HG03175 (cell line): ENCODE data around the gene SUPT7L.
"Not testable (repeated sequence)": the region's sequence is repeated elsewhere in the genome, so short reads cannot be mapped to it uniquely, and the experiment has no call there.

Source experiments
- ATAC-seq: cut with Tn5 transposase; IDR thresholded peaks from one replicate; pipeline ENCODE4 v1.9.1; 2021; ENCODE audit warnings: mild to moderate bottlenecking, moderate library complexity; ENCODE audit not compliant: unreplicated experiment

Gene SUPT7L

DNA sequence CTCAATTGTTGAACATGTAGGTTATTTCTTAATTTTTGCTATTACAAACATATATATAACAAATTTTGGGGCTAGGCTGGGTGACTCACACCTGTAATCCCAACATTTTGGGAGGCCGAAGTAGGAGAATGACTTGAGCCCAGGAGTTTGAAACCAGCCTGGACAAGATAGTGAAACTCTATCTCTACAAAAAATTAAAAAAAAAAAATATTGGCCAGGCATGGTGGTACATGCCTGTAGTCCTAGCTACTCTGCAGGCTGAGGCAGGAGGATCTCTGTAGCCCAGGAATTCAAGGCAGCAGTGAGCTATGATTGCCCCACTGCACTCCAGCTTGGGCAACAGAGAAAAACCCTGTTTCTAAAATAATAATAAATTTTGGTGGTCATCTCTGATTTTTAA lies 23.8 kb upstream of the SUPT7L start:
- no peak for ATAC-seq

DNA sequence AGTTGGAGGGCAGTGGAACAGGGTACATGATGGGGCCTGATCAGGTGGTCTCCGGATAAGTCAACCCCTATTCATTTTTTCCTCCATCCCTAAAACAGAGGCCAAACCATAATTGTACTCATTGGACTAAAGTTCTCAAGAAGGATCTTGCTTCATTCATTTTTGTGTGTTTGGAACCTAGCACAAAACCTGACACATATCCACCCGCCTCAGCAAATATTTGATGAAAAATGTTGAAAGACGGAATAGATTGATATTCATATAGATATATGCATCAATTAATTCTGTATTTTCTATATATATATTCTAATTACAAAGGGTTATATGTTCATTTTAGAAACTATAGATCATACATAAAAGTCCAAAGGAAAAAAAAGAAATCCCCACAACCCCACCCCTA lies 22.2 kb upstream of the SUPT7L start:
- no peak for ATAC-seq

DNA sequence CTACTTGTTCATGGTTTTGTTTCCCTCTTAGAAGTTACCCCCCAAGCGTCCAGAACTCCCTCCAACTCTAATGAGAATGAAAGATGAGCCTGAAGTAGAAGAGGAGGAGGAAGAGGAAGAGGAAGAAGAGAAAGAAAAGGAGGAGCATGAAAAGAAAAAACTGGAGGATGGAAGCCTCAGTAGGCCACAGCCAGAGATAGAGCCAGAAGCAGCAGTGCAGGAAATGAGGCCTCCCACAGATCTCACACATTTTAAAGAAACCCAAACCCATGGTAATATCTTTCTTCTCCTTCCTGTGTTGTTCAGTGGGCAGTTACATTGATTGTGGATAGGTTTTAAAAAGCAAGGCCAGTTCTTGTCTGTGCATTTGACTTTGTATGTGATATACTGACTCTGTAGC lies 21.6 kb upstream of the SUPT7L start:
- not testable (repeated sequence) for ATAC-seq

GRCh38 chr2:27683390-27684071 lies 20.1 kb upstream of the SUPT7L start:
- peak; percentile 94 for ATAC-seq

DNA sequence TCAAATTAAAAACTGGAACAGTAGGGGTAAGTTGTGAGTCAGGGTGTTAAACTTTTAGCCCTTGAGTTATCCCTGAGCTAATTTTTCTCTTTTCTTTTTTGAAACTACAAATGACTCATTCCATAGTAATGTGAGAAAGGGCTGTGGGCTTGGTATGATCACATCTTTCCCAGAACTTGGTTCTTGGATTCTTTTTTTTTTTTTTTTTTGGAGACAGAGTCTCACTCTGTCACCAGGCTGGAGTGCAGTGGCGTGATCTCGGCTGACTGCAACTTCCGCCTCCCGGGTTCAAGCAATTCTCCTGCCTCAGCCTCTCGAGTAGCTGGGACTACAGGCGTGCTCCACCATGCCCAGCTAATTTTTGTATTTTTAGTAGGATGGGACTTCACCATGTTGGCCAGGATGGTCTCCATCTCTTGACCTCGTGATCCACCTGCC lies 18.9 kb upstream of the SUPT7L start:
- ATAC-seq: not testable (repeated sequence)

DNA sequence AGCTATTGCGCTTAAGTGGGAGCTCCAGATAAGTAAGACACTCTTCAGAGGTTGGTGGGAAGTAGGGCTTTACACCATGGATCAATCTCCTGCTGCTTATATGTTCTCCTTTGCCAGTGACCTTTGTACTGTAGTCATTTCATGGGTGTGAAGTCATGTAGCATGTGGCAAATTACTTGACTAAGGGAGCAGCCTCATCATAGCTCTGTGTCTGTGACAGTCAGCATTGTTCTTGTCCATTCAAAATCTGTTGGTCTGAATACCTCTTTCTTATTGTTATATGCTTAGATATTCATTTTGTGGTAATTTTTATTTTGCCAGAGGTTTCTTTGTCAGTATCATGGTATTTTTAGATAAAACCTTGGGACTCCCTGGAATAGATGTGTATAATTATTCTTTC lies 18.4 kb upstream of the SUPT7L start:
- no peak for ATAC-seq

DNA sequence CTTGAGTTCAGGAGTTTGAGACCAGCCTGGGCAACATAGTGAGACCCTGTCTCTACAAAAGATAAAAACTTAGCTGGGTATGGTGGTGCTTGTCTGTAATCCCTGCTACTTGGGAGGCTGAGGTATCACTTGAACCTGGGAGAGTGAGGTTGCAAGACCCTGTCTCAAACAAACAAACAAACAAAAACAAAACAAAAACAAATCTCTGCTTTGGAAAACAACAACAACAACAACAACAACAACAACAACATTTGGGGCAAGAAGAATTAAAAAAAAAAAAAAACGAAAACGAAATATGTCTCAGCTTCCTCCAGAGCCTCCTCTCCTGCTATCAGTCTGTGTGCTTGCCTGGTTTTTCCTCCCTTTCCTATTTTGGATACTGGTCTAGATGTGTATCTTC lies 17.2 kb upstream of the SUPT7L start:
- no peak for ATAC-seq

DNA sequence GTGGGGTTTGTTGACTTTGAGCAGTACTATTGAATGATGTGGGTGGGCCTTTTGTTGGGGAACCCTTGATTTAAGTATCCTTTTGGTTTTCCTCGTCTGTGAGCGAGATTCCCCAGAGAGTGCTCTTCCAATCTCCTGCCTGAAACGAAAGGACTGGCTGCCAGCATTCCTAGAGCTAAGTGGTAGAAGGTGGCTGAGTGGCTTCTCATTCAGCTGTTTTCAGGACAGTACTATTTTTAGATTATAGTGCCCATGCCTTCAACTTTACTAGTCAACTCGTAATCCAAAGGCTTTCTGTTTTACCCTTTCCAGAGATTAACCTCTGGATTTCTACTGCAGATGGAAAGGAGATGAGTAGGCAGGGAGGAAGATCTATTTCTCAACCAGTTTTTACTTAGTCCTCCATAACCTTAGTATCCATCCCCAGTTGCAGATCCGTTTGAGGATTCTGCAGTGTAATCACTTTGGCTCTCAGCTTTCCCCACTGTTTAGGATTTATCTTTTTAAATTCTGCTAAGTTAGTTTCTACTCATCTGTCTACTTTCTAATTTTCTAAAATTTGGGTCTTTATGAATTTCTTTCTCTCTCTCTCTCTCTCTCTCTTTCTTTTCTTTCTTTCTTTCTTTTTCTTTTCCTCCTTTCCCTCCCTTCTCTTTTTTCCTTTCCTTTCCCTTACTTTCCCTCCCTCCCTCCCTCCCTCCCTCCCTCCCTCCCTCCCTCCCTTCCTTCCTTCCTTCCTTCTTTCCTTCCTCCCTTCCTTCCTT lies 9.5 kb upstream of the SUPT7L start:
- no peak for ATAC-seq

- ATAC-seq: no peak
Observed at GRCh38 chr2:27671235-27671634, 7.8 kb upstream of the SUPT7L start.

DNA sequence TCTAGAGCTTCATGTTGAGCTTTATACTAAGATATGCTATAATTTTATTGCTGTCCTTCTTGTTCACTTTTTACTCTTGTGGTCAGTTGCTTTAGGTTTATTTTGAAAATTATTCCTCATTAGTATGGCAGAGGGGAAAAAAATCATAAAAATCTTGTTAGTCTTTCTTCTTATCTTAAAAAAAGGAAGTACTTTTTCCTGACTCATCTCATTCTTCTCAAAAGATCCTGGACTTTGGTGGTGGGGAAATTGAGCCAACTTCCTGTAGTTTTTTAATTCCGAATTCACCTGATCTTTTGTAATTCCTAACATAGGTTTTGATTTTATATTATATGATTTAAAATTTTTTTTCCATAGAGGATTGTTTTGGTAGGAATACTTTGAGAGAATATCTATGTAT lies 4.0 kb upstream of the SUPT7L start:
- no peak for ATAC-seq

GRCh38 chr2:27664622-27665363 lies 1.4 kb upstream of the SUPT7L start:
- ATAC-seq: no peak

DNA sequence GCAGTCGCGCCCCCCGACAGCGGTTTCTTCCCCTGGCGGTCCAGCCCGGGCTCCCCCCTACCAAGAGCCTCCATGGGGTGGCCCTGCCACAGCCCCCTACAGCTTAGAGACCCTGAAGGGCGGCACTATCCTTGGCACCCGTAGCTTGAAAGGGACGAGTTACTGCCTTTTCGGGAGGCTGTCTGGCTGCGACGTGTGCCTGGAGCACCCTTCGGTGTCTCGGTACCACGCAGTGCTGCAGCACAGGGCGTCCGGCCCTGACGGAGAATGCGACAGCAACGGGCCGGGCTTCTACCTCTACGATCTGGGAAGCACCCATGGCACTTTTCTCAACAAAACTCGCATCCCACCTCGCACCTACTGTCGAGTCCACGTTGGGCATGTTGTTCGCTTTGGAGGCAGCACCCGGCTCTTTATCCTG lies 750 bp upstream of the SUPT7L start:
- peak; percentile 11 for ATAC-seq

DNA sequence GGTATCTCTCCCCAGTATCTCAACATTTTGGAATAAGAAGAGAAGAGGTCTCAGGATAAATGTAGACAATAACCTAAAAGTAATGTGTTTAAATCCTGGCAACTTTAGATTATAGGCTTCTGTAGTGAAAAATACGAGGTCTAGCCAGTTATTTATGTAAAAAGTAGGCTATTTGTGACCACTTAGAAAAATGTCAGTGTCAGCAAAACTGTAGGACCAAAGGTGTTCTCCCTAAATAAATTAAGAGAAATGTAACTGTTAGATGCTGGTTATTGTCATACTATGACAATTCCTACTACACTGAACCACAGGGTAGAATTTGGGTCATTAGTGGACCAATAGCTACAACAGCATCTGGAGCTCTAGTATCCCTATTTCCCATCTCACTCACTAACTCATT lies 2.0 kb downstream of the SUPT7L start:
- no peak for ATAC-seq

DNA sequence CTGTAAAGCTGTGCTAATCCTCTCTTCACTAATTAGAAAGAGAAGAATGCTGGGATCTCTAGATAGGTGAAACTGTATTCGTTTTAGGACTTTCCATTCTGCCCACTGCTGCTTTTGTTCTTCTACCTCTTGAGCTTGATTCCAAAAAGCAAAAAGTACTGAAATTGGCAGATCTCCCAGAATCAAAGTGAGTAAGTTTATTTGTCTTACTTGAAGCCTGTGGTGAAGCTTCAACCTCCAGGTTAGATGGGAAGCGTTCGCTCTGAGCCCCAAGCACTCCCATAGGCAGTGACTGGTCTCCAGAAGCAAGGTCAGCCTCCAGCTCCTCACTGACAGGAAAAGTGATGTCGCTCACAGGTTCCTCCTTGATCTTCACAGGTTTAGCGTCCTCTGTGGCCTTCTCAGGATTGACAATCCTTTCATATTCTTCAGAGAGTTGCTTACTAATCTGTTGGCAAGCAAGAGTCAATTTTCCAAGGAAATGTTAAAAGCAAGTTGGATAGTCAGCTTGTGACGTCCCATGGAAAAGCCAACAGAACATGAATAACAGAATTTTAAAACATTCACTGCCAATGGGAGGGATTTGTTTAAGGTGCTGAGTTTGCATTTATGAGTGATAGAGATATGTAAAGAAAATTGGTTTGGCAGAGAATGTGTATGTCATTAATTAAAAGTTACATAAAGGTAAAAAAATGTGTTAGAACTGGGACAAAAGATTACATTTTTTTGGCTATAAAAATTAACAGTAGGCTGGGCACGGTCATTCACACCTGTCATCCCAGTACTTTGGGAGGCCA lies 8.1 kb downstream of the SUPT7L start:
- no peak for ATAC-seq

DNA sequence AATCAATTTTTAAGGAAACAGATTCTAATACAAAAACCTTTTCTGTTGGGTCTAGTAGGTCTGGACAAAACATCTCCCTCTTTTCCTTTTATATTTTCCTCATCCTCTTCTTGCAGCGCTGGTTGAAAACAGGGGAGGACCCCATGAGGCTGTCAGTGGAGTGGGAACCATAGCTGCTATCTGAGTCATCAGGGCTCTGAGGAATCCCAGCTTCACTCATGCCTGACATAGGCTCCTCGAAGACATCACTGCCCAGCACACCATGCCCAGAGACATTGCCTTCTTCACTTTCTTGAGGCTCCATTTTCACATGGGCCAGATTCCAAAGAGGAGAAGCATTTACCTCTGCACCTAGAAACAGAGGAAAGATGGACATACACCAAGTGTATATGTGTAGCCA lies 10.0 kb downstream of the SUPT7L start:
- ATAC-seq: no peak

GRCh38 chr2:27652790-27653189 lies 10.6 kb downstream of the SUPT7L start:
- ATAC-seq: no peak

DNA sequence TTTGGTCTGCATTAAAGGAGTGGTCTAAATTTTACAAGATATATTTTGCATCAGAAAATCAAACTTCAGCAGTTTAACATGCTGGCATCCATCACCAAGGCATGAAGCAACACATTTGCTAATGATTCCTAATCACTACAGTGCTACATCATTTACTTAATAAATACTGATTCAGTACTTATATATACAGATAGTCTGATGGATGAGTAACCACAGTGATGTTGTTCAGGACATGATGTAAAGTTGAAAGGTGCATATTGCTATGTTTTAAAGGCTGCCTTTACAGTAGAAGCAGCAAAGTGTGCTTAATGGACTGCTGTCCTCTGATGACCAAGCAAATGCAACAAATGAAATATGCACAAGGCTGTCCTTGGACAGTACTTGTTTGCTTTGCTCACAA lies 11.1 kb downstream of the SUPT7L start:
- no peak for ATAC-seq

- ATAC-seq: no peak
Observed at GRCh38 chr2:27651056-27651455, 12.4 kb downstream of the SUPT7L start.

- no peak for ATAC-seq
Observed at GRCh38 chr2:27647737-27648136, 15.7 kb downstream of the SUPT7L start.

- no peak for ATAC-seq
Observed at GRCh38 chr2:27647289-27647688, 16.1 kb downstream of the SUPT7L start.

DNA sequence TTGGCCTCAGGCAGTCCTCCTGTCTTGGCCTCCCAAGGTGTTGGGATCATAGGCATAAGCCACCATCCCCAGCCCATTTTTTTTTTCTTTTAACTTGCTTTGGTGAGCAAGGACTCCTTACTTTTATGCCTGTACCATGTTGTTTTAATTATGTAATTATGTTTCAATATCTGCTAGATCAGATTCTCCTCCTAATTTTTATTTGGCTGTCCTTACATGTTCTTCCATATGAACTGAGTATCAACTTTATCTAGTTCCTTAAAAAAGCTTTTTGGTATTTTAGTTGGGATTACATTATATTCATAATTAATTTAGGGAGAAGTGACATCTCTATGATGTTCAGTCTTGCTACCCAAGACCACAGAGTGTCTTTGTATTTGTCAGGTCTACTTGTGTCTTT lies 18.2 kb downstream of the SUPT7L start:
- ATAC-seq: no peak
